BE2C (cell line): Measurements from ENCODE around the gene GALNT7.

ENCODE experiments used
- DNase-seq: peaks from one replicate; pipeline ENCODE4 v3.0.0-alpha.2; 2020
- H3K27me3 ChIP-seq: fragments of 250-450 bp; sonication (Bioruptor Pico); 2 replicates; pipeline ENCODE4 v1.5.1; 2020; ENCODE audit warnings: mild to moderate bottlenecking
- H3K36me3 ChIP-seq: fragments of 250-450 bp; sonication (Bioruptor Pico); 2 replicates; pipeline ENCODE4 v1.5.1; 2020; ENCODE audit warnings: mild to moderate bottlenecking
- H3K4me1 ChIP-seq: fragments of 250-450 bp; sonication (Bioruptor Pico); 2 replicates; pipeline ENCODE4 v1.5.1; 2020
- H3K4me3 ChIP-seq: 2 replicates; pipeline ENCODE4 v1.5.1; 2011; ENCODE audit warnings: low read depth, low read length
- H3K9me3 ChIP-seq: fragments of 250-450 bp; sonication (Bioruptor Pico); 2 replicates; pipeline ENCODE4 v1.5.1; 2020
- CTCF ChIP-seq: IDR thresholded peaks from 2 replicates; pipeline ENCODE4 v1.5.1; 2012; ENCODE audit warnings: mild to moderate bottlenecking, low read depth, low read length

Gene GALNT7

GRCh38 chr4:173282256-173282562 is 113.6 kb downstream of the GALNT7 start:
- no peak for DNase-seq
- Histone ChIP-seq H3K9me3 (no peaks in the 10 kb centered on the region), H3K36me3 (no peaks in the 10 kb centered on the region), H3K4me1 (no peaks in the 10 kb centered on the region), H3K4me3 (no peak overlapping the region), H3K27me3 (no peaks in the 10 kb centered on the region)
- TF ChIP-seq CTCF, result no peak

- Histone ChIP-seq H3K4me1 (no peaks in the 10 kb centered on the region), H3K27me3 (no peaks in the 10 kb centered on the region), H3K36me3 (no peaks in the 10 kb centered on the region), H3K4me3 (no peak overlapping the region), H3K9me3 (0 out of 2 replicates have a peak, but pooled peaks cover 1% of the 10 kb centered on the region)
- DNase-seq, result no peak
- no peak for TF ChIP-seq CTCF
Measured at GRCh38 chr4:173282626-173283025, 114.0 kb downstream of the GALNT7 start.

GRCh38 chr4:173284463-173284862 is 115.9 kb downstream of the GALNT7 start:
- no peak for DNase-seq
- H3K4me3 ChIP-seq, result no peak overlapping the region
- no peak for TF ChIP-seq CTCF
- H3K36me3 ChIP-seq, result no peaks in the 10 kb centered on the region
- H3K27me3 ChIP-seq, result no peaks in the 10 kb centered on the region
- H3K4me1 ChIP-seq, result no peaks in the 10 kb centered on the region
- 0 out of 2 replicates have a peak, but pooled peaks cover 2% of the 10 kb centered on the region for H3K9me3 ChIP-seq

- Histone ChIP-seq H3K4me1 (no peaks in the 10 kb centered on the region), H3K27me3 (no peaks in the 10 kb centered on the region), H3K36me3 (no peaks in the 10 kb centered on the region), H3K9me3 (0 out of 2 replicates have a peak, but pooled peaks cover 2% of the 10 kb centered on the region), H3K4me3 (no peak overlapping the region)
- no peak for DNase-seq
- TF ChIP-seq CTCF, result no peak
Measured at GRCh38 chr4:173287486-173287885, 118.9 kb downstream of the GALNT7 start.

GRCh38 chr4:173288296-173288695 is 119.7 kb downstream of the GALNT7 start:
- peak; percentile 80 for TF ChIP-seq CTCF
- H3K4me3 ChIP-seq, result no peak overlapping the region
- DNase-seq, result peak; percentile 85
- H3K9me3 ChIP-seq, result 0 out of 2 replicates have a peak, but pooled peaks cover 2% of the 10 kb centered on the region
- no peaks in the 10 kb centered on the region for H3K27me3 ChIP-seq
- no peaks in the 10 kb centered on the region for H3K4me1 ChIP-seq
- H3K36me3 ChIP-seq, result no peaks in the 10 kb centered on the region

- H3K9me3 ChIP-seq, result 0 out of 2 replicates have a peak, but pooled peaks cover 2% of the 10 kb centered on the region
- no peak for DNase-seq
- no peak overlapping the region for H3K4me3 ChIP-seq
- no peaks in the 10 kb centered on the region for H3K27me3 ChIP-seq
- no peaks in the 10 kb centered on the region for H3K4me1 ChIP-seq
- H3K36me3 ChIP-seq, result no peaks in the 10 kb centered on the region
- no peak for TF ChIP-seq CTCF
Measured at GRCh38 chr4:173288698-173289352, 120.2 kb downstream of the GALNT7 start.
